ENCODE data around the gene MYO5B.
"Not testable (repeated sequence)": the region's sequence is repeated elsewhere in the genome, so short reads cannot be mapped to it uniquely, and the experiment has no call there.

The MYO5B gene

DNA sequence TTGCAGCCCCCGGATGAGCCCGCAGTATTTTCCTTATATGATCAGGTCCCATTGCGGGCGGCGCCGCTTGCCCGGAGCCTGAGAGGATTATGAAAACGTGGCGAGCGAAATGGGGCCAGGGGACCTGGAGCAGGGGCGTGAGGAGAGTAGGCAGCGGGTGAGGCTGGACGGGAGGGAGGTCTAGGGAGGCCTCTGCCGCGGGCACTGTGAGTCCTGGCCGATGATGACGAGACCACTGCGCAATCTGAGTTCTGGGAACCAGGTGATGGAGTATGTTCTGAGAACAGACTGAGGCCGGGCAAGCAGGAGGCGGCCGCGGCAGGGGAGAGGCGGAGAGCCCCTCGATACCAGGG, 380.8 kb downstream of the MYO5B start:
- DNase-seq = no peak

DNA sequence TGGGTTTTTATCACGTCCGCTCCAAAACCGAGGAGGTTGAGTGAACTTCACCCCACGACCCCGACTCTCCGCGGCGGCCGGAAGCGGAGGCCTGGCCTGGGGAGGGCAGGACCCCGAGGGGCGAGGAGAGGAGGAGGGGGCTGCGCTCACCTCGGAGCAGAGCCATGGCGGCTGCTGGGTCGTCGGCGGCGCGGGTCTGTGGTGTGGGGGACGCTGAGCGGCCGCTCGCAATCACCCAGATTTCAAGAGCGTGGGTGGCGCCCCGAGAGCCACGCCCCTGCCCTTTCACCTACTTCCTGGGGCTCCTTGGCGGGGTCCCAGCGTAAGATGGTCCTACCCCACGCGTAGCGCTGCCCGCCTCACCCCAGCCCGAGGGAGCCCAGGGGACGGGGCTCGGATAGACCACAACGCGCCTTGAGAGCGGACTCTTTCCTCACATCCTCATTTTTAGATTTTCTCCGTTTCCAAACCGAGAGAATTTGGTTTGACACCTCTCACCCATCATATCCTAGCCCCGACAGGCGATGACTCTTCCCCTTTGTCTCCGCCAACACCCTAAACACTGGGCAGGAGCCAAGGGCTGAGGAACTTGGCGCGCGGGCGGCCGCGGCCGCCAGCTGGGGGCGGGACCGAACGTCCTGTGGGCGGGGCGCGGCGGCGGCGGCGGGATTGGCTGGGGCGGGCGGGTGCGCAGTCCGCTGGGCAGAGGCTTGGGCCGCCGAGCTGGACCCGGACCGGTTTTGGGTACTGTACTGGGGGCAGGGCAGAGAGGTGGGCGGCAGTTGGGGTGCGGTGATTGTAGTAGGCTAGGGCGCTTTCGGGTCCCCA, 381.4 kb downstream of the MYO5B start, which contains the start of gene ACAA2:
Gene ACAA2 (minus strand): TSS at position 215 of the 828 bp plus-strand sequence. CDS start 49 bp downstream, at position 166.
- peak; percentile 64 for DNase-seq

DNA sequence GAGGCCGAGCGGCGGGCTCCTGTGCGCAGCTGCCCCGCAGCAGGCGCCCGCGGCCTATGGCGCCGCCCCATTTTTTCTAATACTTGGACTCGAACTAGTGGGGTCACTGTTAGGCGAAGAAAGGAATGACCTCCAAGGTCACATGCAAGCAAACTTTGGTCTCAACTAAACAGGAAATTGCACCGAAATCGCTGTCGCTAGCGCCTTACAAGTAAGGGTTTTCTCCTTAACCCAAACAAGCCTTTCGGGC, 382.0 kb downstream of the MYO5B start:
- no peak for DNase-seq

DNA sequence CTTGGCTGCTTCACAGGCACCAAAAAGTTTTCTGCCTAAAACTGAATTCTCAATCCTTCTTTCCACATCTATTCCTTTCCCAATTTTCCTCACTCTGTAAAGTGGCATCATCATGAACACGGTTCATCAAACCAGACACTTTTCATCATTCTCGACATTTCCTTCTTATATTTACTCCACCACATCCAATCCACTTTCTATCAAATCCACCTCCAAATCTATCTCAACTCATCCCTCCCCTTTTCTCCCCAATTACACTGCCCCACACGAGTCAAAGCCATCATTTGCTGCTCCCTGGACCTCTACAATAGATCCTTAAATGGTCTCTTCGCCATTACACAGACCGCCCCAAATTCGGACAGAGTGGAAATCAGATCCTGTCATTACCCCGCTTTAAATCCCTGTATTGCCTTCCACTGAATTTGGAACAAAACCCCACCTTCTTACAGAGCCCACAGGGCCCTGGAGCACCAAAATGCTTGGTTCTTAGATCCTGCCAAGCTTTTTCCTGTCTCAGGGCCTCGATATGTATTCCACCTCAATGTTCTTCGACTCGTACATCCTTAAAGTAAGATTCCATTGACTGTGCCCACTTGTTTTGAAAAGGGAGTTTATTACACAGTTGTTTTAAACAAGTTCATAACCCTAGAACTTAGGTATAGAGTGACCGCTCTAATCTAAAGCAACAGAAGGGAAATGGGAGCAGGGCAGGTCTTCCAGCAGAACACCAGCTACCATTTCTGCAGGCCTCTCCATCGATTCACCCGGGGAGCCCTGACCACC, 382.5 kb downstream of the MYO5B start:
- peak; percentile 15 for DNase-seq

DNA sequence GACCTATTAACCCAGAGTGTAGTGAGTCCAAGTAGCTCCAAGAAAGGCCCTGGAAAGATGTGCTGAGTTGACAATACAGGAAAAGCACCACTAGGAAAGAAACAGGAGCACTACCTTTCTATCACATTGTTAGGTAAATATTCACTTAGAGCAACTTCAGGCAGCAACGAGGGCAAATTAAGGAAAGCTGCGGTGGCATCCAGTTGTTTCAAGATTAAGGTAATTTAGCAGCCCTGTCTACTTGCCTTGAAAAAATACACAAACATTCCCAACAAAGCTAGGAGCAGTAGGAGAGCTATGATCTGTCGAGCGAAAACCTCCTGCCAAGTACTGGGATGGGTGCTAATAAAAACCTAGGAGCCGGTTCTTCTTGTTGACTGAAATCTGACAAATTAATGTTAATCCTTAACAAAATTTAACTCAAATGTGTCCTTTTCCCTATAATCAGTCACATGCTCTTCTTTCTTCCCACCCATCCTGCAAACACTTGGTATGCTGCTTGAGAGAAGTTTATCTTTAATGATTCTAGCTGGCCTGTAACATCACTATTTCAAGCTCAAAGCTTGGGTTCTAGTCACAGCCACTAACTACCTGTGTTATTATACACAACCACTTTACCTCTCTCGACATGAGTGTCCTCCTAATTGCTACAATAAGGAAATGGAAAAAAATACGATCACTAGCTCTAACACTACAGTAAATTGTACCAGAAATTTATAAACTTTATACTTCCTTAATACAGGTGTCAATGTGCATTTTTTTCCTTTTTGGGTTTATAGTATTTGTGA, 383.6 kb downstream of the MYO5B start:
- DNase-seq = no peak

DNA sequence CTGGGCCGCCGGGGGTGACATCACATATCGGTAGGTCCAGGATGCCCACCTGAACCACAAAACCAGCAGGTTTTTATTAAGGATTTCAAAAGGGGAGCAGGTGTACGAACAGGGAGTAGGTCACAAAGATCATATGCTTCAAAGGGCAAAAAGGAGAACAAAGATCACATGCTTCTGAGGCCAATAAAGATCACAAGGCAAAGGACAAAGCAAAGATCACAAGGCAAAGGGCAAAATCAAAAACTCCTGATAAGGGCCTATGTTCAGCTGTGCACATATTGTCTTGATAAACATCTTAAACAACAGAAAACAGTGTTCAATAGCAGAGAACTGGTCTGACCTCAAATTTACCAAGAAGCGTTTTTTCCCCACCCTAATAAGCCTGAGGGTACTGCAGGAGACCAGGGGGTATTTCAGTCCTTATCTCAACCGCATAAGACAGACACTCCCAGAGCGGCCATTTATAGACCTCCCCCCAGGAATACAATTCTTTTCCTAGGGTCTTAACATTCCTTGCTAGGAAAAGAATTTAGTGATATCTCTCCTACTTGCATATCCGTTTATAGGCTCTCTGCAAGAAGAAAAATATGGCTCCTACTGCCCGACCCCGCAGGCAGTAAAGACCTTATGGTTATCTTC, 386.3 kb downstream of the MYO5B start:
- not testable (repeated sequence) for DNase-seq

DNA sequence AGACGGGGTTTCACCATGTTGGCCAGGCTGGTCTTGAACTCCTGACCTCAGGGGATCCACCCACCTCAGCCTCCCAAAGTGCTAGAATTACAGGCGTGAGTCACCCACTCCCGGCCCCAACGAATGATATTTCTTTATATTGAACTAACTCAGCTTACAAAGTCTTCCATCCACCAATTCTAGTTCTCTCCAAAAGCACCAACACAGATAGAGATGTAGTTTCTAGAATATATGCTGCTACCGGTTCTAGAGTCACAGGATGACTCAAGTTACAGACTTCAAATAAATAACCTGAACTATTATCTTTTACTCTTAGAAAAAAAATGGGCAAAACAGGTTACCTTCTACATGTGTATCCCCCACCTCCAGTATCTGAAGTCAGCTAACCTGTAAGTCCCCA, 390.9 kb downstream of the MYO5B start:
- DNase-seq = no peak

DNA sequence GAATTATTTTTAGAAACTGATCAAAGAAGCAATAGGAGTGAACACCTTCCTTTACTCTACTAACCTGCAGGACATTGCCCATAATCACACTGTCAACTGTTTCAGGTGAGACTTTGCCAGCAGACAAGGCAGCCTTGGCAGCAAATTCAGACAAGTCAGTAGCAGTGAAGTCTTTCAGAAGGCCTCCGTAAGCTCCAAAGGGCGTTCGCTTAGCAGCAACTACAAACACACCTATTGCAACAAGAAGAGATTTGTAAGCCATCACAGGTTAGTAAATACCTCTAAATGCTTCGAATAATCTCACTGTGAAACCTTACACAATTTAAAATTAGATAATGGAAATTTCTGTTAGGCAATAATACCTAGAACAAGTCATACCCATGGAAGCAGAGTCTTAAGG, 392.3 kb downstream of the MYO5B start:
- DNase-seq = no peak

DNA sequence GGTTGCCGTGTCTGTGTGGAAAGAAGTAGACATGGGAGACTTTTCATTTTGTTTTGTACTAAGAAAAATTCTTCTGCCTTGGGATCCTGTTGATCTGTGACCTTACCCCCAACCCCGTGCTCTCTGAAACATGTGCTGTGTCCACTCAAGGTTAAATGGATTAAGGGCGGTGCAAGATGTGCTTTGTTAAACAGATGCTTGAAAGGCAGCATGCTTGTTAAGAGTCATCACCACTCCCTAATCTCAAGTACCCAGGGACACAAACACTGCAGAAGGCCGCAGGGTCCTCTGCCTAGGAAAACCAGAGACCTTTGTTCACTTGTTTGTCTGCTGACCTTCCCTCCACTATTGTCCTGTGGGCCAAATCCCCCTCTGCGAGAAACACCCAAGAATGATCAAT, 394.5 kb downstream of the MYO5B start:
- not testable (repeated sequence) for DNase-seq

DNA sequence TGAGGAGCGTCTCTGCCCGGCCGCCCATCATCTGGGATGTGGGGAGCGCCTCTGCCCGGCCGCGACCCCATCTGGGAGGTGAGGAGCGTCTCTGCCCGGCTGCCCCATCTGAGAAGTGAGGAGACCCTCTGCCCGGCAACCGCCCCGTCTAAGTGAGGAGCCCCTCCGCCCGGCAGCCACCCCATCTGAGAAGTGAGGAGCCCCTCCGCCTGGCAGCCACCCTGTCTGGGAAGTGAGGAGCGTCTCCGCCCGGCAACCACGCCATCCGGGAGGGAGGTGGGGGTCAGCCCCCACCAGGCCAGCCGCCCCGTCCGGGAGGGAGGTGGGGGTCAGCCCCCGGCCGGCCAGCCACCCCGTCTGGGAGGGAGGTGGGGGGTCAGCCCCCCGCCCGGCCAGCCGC, 395.1 kb downstream of the MYO5B start:
- DNase-seq = not testable (repeated sequence)

DNA sequence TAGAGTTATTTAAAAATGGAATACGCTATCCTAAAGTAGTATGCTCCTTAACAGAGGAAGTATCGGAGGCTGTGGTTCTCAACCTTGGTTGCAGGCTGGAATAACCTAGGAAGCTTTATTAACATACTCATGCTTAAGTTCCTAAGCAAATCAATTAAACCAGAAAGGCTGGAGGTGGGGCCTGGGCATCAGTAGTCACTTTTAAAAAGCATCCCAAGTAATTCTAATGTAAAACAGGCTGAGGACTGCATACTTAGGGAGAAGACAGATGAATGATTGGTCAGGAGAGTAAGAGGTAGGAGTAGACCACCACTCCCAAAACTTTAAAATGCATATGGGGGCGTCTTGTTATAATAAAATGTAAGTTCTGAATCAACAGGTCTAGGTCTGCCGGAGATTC, 396.9 kb downstream of the MYO5B start:
- DNase-seq = no peak

DNA sequence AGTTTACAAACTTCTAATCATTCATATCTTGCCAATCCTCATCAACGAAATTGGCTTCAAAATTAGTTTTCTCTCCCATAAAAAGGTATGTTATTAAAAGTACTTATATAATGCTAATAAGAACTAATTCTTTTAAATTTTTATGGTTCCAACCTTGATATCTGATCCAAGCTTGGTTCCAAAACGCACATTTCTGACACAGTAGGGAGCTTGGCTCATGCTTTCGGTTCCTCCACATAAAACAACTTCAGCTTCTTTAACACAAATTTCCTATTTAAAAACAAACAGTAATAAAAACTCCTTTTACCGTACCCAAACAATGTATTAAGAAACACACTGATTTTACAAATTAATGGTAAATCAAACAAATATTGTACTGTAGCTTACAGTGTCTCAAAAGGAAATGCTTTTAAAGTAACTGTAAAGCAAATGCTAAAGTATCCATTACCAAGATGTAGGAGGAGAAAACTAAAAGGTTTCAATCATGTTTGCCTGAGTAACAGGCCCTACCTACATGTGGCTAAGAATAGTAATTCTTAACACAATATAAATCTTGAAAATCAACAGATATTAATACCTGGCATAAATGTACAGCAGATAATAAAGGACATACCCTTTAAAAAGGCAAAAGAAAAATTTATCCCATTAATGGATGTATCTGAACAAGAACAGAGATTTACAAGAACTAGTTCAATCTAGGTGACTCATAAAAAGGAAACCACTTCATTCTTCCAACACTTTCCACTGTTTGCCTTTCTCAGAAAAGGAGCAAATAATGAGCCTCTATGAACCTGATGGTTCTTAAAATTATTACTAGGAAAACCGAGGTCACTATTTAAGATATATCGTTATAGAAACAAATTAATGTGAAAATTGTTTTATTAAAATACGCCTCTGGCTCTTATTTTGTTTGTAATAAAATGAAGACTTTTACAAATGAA, 399.1 kb downstream of the MYO5B start:
- DNase-seq = no peak

DNA sequence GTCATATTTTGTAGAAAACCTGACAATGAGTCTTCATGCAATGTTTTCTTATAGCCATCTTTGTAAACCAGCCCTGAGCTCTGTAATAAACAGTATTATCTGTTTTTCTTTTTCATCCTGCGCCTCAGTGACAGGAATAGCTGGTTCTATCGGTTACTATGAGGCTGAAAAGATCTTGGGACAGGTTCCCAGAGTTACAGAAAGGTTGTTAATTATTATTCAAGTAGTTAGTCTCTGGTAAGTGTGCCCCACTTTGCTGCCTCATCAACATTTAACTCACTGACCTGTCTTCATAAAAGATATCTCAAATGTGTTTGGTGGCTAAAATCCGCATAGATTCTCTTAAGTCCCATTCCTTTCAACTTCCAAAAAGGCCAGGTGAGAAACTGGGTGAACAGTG, 400.2 kb downstream of the MYO5B start:
- DNase-seq = no peak

DNA sequence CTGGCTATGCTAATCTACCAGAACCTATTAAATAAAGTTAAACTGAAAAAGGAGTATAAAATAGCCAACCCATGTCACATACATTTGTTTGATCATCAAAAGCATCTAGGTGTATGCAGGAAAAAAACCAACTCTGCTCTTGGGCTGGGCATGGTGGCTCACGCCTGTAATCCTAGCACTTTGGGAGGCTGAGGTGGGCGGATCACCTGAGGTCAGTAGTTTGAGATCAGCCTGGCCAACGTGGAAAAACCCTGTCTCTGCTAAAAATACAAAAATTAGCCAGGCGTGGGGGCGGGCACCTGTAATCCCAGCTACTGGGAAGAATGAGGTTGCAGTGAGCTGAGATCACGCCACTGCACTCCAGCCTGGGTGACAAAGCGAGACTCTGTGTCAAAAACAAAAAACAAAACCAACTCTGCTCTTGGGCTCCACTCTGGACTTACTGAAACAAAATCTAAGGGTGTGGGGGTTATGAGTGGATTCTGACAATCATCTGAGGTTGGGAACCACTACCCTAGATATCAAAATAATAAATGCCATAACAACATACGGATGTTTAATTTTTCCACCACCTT, 405.3 kb downstream of the MYO5B start:
- not testable (repeated sequence) for DNase-seq

DNA sequence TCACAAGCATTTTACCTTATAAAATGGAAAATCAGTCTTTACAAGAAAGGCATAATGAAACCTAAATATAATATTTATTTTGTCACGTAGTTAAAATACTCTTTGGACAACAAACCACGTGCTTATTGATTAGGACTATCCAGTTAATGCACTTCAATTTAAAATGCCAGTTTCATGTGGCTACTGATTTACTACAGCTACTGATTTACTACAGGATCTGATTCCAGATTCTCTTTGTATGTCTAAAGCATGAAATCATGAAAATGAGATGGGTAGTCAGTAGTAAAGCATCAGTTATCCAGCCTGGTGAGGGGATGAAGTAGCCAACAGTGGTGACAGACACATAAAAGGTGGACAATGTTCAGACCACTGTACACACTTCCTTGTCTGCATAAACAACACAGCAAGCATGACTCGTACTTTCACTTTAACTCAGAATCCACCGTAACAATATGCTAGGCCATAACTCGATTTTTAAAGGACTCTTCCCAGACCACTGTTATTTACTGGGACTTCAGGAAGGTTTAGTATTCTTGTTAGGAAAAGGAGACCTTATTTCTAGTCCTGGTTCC, 406.5 kb downstream of the MYO5B start:
- DNase-seq = no peak

DNA sequence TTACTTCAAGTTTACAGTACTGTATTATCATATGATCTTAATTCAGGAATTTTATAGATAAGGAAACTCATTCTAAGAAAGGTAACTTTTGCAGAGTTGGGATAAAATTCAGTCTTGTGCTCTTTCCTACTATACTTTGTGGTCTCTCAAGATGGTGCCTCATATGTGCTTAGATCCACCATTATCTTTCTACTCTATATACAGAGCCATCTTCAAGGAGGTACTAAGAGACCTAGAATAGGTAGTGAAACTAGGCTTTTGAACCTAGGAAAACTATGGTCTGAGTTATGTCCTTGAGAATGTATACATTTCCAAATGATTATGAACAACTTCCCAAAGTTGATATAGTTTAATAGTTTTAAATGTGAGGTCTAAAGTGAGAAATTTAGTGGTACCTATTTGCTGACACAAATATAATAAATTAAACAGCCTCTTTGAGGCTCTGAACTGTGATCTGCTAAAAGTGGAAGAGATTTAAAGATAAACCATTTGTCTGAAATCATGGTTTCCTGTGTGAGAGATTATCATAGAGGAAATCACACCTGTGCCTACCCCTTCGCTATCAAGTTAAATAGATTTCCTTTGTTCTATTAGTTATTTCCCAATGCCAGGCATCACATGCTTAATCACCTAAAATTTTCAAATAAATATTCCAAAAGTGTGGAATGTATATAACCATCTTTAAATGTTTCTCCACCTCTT, 408.8 kb downstream of the MYO5B start:
- no peak for DNase-seq

DNA sequence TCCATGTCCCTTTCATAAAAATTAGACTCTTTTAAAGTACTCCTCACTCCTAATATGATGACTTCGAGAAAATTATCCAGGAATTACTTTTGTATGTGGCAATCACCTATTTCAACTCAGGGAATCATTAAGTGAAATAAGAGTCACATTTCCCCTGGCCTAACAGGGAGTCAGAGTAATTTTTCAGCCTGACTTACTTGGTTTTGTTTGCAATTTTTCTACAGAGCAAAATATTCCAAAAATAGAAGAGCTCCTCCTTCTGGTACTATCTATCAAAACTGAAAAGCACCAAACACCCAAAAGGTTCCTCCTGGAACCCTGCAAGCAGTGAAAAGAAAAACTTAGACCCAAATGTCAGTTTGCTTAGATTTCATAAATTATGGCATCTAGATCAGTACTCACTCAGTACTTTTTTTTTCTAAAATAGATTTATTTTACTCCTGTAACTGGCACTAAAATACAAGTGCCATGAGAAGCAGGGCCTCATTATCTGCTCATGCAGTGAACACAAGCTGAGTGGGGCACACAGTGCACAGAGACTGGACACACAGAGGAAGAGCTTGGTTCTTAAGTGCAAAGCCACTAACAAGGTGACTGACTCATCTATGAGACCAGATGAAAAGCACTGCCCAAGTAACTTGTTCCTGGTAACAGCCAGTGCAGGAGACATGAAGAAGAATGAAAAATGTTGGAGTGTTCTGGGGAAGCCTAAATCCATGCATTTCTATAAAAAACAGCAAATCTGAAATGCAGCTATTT, 410.3 kb downstream of the MYO5B start:
- no peak for DNase-seq

DNA sequence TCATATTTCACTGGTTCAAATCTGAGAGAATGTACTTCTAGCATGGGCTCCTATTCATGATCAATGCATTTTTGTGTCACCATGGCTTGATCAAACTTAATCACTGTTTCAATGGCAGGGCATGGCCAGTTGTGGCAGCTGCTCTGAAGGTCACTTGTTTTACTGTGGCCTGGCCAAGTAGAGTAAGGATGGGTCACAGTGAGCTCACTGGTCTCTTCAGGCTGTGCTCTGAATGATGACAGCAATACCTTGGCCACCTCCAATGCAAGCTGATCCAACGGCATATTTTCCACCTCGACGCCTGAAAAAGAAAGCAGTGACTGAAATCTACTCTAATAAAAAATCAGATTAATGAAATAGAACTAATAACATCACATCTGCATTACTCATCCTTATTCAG, 411.3 kb downstream of the MYO5B start:
- DNase-seq = not testable (repeated sequence)

DNA sequence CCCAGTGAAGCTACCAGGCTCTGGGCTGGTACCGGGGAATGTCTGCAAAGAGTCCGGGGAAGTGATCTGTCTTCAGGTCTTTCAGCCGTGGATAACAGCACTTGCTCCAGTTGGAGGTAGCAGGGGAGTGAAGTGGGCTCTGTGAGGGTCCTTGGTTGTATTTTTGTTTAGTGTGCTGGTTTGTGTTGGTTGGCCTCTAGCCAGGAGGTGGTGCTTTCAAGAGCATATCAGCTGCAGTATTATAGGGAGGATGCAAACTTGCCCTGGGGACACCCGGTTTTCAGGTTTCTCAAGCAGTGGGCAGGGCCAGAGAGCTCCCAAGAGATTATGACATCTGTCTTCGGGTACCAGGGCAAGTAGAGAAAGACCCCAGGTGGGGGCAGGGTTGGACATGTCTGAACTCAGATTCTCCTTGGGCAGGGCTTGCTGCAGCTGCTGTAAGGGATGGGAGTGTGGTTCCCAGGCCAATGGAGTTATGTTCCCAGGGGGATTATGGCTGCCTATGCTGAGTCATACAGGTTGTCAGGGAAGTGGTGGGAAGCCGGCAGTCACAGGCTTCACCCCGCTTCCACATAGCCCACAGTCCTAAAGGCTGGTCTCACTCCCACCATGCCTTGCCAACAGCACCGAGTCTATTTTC, 416.0 kb downstream of the MYO5B start:
- no peak for DNase-seq
